ENCODE measurements around the gene FAM53B. TPM values are rescaled to one million over a fixed set of nuclear protein-coding genes. Genes with fewer than 3 reads are reported as not detected.

Gene FAM53B
- total RNA-seq, 4 donors from 2014 or later: 72.7 to 92.1 (median 80.5) TPM

- no peak for TF ChIP-seq POLR2A (IDR thresholded peaks at IDR 0.05)
- no peak for TF ChIP-seq CTCF (IDR thresholded peaks at IDR 0.05)
- DNase-seq: no peak
- H3K4me1 ChIP-seq: peaks cover 0 to 35% (median 20%) of the 10 kb centered on the region in 4 donors
- no peaks in the 10 kb centered on the region for H3K27me3 ChIP-seq
- H3K27ac ChIP-seq: no peak overlapping the region
- no peak overlapping the region for H3K4me3 ChIP-seq
- no peaks in the 10 kb centered on the region for H3K9me3 ChIP-seq
- H3K36me3 ChIP-seq: peaks cover 0 to 3% (median 0%) of the 10 kb centered on the region in 3 donors
Measured at GRCh38 chr10:124656113-124656490, 88.1 kb downstream of the FAM53B start.

- DNase-seq: no peak
- H3K4me1 ChIP-seq: peaks cover 0 to 40% (median 22%) of the 10 kb centered on the region in 4 donors
- no peaks in the 10 kb centered on the region for H3K9me3 ChIP-seq
- H3K4me3 ChIP-seq: no peak overlapping the region
- no peaks in the 10 kb centered on the region for H3K27me3 ChIP-seq
- TF ChIP-seq CTCF (IDR thresholded peaks at IDR 0.05) (no peak), POLR2A (IDR thresholded peaks at IDR 0.05) (no peak)
- H3K27ac ChIP-seq: peak overlapping the region; percentile 5 to 61 (median 42)
- H3K36me3 ChIP-seq: peaks cover 0 to 3% (median 0%) of the 10 kb centered on the region in 3 donors
Measured at GRCh38 chr10:124655191-124656112, 88.7 kb downstream of the FAM53B start.

- Histone ChIP-seq H3K27ac (peak overlapping the region; percentile 5 to 61 (median 42)), H3K36me3 (peaks cover 0 to 3% (median 0%) of the 10 kb centered on the region in 3 donors), H3K4me3 (no peak overlapping the region), H3K27me3 (no peaks in the 10 kb centered on the region), H3K9me3 (no peaks in the 10 kb centered on the region), H3K4me1 (peaks cover 0 to 48% (median 28%) of the 10 kb centered on the region in 4 donors)
- DNase-seq: no peak
- no peak for TF ChIP-seq CTCF (IDR thresholded peaks at IDR 0.05)
- TF ChIP-seq POLR2A (IDR thresholded peaks at IDR 0.05): no peak
Measured at GRCh38 chr10:124654686-124655085, 89.5 kb downstream of the FAM53B start.

- Histone ChIP-seq H3K27ac (peak overlapping the region; percentile 5 to 61 (median 42)), H3K27me3 (no peaks in the 10 kb centered on the region), H3K4me3 (no peak overlapping the region), H3K36me3 (peaks cover 0 to 3% (median 0%) of the 10 kb centered on the region in 3 donors), H3K4me1 (peaks cover 0 to 51% (median 35%) of the 10 kb centered on the region in 4 donors), H3K9me3 (no peaks in the 10 kb centered on the region)
- DNase-seq: no peak
- TF ChIP-seq CTCF (IDR thresholded peaks at IDR 0.05) (no peak), POLR2A (IDR thresholded peaks at IDR 0.05) (no peak)
Measured at GRCh38 chr10:124653811-124654651, 90.1 kb downstream of the FAM53B start.

- Histone ChIP-seq H3K36me3 (peaks cover 0 to 3% (median 0%) of the 10 kb centered on the region in 3 donors), H3K27me3 (no peaks in the 10 kb centered on the region), H3K9me3 (no peaks in the 10 kb centered on the region), H3K27ac (peak overlapping the region in 1 of 4 donors; percentile 57), H3K4me1 (peaks cover 0 to 53% (median 41%) of the 10 kb centered on the region in 4 donors), H3K4me3 (no peak overlapping the region)
- no peak for DNase-seq
- TF ChIP-seq CTCF (IDR thresholded peaks at IDR 0.05): no peak
- TF ChIP-seq POLR2A (IDR thresholded peaks at IDR 0.05): no peak
Measured at GRCh38 chr10:124653311-124653710, 90.9 kb downstream of the FAM53B start.

Data from Peyer's patch (tissue), 4 donors.